ENCODE results near the gene ACVR1B.

The ACVR1B gene

DNA sequence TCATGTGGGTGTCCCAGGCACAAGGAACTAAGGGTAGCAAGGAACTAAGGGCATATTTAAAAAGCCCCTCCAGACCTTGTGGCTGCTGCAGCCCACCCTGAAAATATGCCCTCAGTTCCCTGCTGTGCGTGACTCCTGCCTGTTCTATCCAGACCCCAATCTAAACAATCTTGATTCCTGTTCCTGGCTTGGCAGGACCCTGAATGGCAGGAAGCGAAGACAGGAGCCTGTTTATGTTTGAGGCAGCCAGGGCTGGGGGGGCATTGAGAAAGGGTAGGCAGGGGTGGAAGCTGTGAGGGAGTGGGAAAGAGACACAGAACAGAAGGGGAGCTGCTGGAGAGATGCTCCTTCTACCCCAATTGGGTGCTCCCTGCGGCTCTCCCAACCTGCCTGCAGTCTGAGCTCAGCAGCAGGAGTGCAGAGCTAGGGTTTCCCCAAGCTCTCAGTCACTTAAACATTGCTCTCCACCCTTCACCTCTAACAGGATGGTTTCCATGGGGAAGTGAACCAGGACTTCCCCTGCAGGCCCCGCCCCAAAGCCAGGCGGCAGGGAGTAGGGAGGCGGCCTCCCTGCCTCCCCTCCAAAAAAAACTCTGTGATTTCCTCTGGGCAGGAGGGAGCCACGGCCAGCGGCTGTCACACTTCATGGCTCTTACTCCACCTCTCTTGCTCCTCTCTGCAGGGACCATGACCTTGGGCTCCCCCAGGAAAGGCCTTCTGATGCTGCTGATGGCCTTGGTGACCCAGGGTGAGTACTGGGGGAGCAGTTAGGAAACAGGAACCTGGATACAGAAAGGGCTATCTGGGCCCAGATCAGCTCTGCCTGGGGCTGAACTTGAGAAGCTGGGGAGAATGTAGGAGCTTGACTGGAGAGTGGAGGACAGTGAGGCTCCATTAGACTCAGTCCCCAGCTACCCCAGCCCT, 39.4 kb upstream of the ACVR1B start:
- H3K4me1 Mint-ChIP-seq: no peaks in the 10 kb centered on the region
- H3K4me3 Mint-ChIP-seq: no peak overlapping the region
- H3K9me3 Mint-ChIP-seq: no peaks in the 10 kb centered on the region
- H3K36me3 Mint-ChIP-seq (ENCODE audit: insufficient read depth): no peaks in the 10 kb centered on the region
- H3K27me3 Mint-ChIP-seq: peaks cover 70% of the 10 kb centered on the region
- ATAC-seq (replicated peaks; ENCODE audit: extremely low read depth, poor library complexity, severe bottlenecking): no peak
- DNase-seq (ENCODE audit: low spot score in 2 of 2): no peak
- no peak overlapping the region for H3K27ac Mint-ChIP-seq (ENCODE audit: low read depth)

DNA sequence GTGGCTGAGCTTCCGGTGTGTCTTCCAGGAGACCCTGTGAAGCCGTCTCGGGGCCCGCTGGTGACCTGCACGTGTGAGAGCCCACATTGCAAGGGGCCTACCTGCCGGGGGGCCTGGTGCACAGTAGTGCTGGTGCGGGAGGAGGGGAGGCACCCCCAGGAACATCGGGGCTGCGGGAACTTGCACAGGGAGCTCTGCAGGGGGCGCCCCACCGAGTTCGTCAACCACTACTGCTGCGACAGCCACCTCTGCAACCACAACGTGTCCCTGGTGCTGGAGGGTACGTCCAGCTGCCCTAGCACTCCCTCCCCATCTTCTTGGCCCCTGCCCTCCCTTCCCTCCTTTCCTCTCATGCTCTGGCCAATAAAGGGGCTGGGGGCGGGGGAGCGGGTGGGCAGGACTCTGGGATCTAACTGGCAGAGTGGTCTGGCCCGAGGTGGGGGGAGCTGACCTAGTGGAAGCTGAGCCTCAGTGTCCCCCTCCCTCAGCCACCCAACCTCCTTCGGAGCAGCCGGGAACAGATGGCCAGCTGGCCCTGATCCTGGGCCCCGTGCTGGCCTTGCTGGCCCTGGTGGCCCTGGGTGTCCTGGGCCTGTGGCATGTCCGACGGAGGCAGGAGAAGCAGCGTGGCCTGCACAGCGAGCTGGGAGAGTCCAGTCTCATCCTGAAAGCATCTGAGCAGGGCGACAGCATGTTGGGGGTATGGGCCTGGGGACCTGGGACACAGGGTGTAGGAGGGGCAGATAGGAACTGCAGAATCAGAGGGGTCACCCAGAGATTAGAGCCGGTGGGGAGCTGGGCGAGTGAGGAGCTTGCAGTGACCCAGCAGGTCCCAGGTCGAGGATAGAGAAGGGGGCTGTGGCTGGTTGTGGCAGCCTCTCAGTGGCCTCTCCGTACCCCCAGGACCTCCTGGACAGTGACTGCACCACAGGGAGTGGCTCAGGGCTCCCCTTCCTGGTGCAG, 38.1 kb upstream of the ACVR1B start:
- H3K36me3 Mint-ChIP-seq (ENCODE audit: insufficient read depth): no peaks in the 10 kb centered on the region
- ATAC-seq (replicated peaks; ENCODE audit: extremely low read depth, poor library complexity, severe bottlenecking) (no peak), DNase-seq (ENCODE audit: low spot score in 2 of 2) (no peak)
- peaks cover 63% of the 10 kb centered on the region for H3K27me3 Mint-ChIP-seq
- H3K9me3 Mint-ChIP-seq: no peaks in the 10 kb centered on the region
- H3K27ac Mint-ChIP-seq (ENCODE audit: low read depth): no peak overlapping the region
- no peak overlapping the region for H3K4me3 Mint-ChIP-seq
- no peaks in the 10 kb centered on the region for H3K4me1 Mint-ChIP-seq

DNA sequence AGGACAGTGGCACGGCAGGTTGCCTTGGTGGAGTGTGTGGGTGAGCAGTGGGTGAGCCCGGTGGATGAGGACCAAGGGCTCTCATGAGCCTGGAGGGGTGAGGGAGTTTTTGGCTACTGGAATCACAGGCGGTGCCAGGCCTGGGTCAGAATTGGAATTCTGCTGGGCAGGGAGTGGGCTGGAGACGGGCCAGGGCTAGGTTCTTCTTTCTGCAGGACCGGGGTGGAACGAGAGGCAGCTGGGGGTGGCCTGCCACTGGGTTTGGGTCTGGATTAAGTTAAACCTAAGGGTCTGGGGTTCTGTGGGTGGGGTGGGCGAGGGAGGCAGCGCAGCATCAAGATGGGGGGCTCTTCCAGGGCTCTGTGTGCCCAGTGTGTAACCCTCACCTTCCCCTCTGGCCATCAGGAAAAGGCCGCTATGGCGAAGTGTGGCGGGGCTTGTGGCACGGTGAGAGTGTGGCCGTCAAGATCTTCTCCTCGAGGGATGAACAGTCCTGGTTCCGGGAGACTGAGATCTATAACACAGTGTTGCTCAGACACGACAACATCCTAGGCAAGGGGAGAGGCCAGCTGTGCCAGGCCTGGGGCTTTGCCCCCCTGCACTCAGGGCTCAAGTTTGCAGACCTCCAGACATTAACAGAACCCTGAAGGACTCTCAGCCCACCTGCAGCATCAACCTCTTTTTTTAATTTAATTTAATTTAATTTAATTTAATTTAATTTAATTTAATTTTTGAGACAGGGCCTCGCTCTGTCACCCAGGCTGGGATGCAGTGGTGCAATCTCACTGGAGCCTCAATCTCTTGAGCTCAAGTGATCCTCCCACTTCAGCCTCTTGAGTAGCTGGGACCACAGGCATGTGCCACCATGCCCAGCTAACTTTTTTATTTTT, 37.2 kb upstream of the ACVR1B start:
- Mint-ChIP-seq H3K27me3 (peaks cover 54% of the 10 kb centered on the region), H3K9me3 (no peaks in the 10 kb centered on the region), H3K27ac (ENCODE audit: low read depth) (no peak overlapping the region), H3K4me1 (no peaks in the 10 kb centered on the region), H3K36me3 (ENCODE audit: insufficient read depth) (peaks cover under 1% of the 10 kb centered on the region), H3K4me3 (no peak overlapping the region)
- no peak for DNase-seq (ENCODE audit: low spot score in 2 of 2)
- ATAC-seq (replicated peaks; ENCODE audit: extremely low read depth, poor library complexity, severe bottlenecking): no peak

DNA sequence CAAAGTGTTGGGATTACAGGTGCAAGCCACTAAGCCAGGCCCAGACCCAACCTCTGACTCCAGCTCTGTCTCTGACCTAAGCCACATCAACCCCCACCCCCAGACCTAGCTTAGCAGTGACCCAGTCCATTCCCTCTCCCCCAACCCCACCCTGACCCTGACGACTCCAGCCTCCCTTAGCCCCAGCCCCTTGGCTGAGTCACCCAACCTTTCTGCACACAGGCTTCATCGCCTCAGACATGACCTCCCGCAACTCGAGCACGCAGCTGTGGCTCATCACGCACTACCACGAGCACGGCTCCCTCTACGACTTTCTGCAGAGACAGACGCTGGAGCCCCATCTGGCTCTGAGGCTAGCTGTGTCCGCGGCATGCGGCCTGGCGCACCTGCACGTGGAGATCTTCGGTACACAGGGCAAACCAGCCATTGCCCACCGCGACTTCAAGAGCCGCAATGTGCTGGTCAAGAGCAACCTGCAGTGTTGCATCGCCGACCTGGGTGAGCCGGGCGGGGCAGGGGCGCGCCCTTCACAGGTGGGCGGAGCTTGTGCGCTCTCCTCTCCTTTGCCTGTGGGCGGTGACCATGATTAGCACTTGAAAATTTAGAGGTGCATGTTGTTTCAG, 36.4 kb upstream of the ACVR1B start:
- Mint-ChIP-seq H3K4me3 (no peak overlapping the region), H3K9me3 (no peaks in the 10 kb centered on the region), H3K27me3 (peaks cover 45% of the 10 kb centered on the region), H3K36me3 (ENCODE audit: insufficient read depth) (peaks cover 1% of the 10 kb centered on the region), H3K4me1 (no peaks in the 10 kb centered on the region), H3K27ac (ENCODE audit: low read depth) (no peak overlapping the region)
- ATAC-seq (replicated peaks; ENCODE audit: extremely low read depth, poor library complexity, severe bottlenecking): no peak
- no peak for DNase-seq (ENCODE audit: low spot score in 2 of 2)

DNA sequence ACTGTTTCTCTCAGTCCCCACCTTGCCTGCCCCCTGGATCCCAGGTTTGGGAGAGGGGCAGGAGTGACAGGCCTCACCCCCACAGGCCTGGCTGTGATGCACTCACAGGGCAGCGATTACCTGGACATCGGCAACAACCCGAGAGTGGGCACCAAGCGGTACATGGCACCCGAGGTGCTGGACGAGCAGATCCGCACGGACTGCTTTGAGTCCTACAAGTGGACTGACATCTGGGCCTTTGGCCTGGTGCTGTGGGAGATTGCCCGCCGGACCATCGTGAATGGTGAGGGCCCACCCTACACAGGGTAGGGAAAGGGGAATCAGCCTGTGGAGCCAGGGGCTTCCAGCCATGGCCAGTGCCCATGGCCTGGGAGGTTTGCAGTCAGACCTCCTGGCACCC, 35.5 kb upstream of the ACVR1B start:
- Mint-ChIP-seq H3K4me3 (no peak overlapping the region), H3K27me3 (peaks cover 38% of the 10 kb centered on the region), H3K36me3 (ENCODE audit: insufficient read depth) (peaks cover 1% of the 10 kb centered on the region), H3K4me1 (no peaks in the 10 kb centered on the region), H3K9me3 (no peaks in the 10 kb centered on the region), H3K27ac (ENCODE audit: low read depth) (no peak overlapping the region)
- DNase-seq (ENCODE audit: low spot score in 2 of 2) (no peak), ATAC-seq (replicated peaks; ENCODE audit: extremely low read depth, poor library complexity, severe bottlenecking) (no peak)

DNA sequence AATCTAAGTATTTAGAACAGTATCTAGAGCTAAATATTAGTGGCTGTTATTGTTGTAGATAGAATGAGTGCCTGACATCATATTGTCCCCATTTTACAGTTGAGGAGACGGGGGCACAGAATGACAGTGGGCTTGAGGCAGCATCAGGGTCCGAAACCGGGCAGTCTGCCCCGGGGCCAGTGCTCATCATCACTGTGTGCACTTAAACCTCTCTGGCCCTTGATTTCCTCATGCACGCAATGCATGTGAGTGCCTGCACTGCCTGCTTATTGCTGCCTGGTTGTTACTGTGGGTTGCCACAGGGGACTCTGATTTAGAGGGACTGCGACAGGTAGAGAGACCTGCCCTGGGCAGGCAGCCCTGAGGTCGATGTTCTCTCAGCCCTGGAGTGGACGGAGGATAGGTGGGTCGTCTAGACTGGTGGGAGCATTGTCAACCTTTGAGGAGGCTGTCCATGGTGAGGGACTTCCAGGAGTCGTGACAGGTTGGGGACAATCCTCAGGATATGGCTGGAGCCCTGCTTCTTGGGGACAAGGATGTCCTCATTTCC, 34.4 kb upstream of the ACVR1B start:
- H3K4me3 Mint-ChIP-seq: no peak overlapping the region
- no peaks in the 10 kb centered on the region for H3K4me1 Mint-ChIP-seq
- ATAC-seq (replicated peaks; ENCODE audit: extremely low read depth, poor library complexity, severe bottlenecking) (no peak), DNase-seq (ENCODE audit: low spot score in 2 of 2) (no peak)
- H3K36me3 Mint-ChIP-seq (ENCODE audit: insufficient read depth): peaks cover 1% of the 10 kb centered on the region
- peaks cover 26% of the 10 kb centered on the region for H3K27me3 Mint-ChIP-seq
- no peaks in the 10 kb centered on the region for H3K9me3 Mint-ChIP-seq
- H3K27ac Mint-ChIP-seq (ENCODE audit: low read depth): no peak overlapping the region

DNA sequence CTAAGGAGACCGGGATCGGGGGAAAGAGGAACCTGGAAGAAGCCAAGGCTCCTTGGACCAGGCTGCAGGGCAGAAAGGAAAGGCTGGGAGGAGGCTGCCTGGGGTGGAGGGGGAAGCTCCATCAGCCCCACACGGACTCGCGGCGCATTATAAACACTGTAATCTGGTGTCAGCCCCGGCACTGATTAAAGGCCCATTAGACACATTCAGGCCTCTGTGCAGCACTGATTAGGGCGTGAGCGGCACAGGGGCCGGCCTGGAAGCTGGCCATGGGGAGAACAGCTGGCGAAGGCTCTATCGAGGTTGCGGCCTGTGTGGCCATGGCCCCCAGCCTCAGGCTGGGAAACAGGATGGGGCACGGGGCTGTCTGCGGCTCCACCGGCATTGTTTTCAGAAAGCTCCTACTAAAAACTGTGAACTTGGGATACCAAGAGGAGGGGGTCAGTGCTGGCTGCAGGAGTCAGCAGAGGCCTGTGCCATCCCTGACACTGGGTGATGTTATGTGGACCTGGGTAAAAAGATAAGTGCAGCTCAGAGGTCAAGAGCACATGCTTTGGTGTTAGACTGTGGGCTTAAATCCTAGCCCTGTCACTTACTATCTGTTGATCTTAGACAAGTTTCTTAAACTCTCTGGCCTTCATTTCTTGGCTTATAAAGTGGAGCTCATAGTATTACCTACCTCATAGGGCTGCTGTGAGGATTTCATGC, 33.6 kb upstream of the ACVR1B start:
- Mint-ChIP-seq H3K4me1 (no peaks in the 10 kb centered on the region), H3K9me3 (no peaks in the 10 kb centered on the region), H3K27ac (ENCODE audit: low read depth) (no peak overlapping the region), H3K36me3 (ENCODE audit: insufficient read depth) (peaks cover 1% of the 10 kb centered on the region), H3K4me3 (no peak overlapping the region), H3K27me3 (peaks cover 18% of the 10 kb centered on the region)
- DNase-seq (ENCODE audit: low spot score in 2 of 2): no peak
- ATAC-seq (replicated peaks; ENCODE audit: extremely low read depth, poor library complexity, severe bottlenecking): no peak

DNA sequence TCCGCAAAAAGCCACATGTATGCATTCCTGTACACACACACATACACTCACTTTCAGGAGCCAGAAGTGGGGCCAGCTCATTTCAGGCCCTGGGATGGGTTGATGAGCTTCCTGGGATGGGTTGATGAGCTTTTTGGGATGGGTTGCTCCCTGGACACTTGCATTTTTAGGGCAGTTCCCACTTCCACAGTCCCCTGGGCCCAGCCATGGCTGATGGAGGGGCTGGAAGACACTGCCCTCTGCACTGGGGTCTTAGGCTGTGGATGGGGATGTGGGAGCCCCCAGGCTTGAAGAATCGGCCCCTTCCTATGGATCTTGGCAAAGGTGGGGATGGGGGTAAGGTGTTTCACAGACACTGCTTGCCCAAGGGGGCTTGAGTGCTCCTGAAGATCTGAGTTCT, 31.5 kb upstream of the ACVR1B start:
- no peak for ATAC-seq (replicated peaks; ENCODE audit: extremely low read depth, poor library complexity, severe bottlenecking)
- Mint-ChIP-seq H3K9me3 (no peaks in the 10 kb centered on the region), H3K4me3 (no peak overlapping the region), H3K27me3 (peaks cover 5% of the 10 kb centered on the region), H3K4me1 (peaks cover 7% of the 10 kb centered on the region), H3K36me3 (ENCODE audit: insufficient read depth) (peaks cover 1% of the 10 kb centered on the region), H3K27ac (ENCODE audit: low read depth) (no peak overlapping the region)
- DNase-seq (ENCODE audit: low spot score in 2 of 2): no peak

DNA sequence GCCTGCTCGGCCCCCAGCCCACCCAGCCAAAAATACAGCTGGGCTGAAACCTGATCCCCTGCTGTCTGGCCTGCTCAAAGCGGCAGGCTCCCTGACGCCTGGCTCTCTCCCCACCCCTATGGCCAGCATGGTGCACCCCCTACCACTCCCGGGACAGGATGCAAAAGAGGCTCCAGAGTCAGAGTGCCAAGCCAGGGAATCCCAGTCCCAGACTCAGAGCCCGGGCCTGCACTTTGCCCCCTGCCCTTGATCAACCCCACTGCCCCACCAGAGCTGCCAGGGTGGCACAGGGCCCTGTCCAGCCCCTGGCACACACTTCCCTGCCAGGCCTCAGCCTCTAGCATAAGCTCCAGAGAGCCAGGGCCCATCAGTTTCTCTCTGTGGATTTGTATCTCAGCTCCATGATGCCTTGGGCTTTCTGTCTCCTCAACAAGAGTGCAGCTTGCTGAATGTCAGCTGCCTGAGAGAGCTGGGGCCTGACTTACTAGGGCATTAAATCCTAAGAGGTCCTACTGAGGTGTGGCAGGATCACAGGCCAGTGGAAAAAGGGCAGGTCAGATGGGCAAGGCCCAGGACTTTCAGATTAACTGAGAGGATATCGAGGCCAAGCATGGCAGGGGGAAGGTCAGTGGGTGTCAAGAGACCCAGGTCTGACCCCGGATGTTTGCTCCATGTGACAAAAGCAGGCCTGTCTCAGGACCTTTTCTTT, 30.3 kb upstream of the ACVR1B start:
- Mint-ChIP-seq H3K36me3 (ENCODE audit: insufficient read depth) (peaks cover 1% of the 10 kb centered on the region), H3K27ac (ENCODE audit: low read depth) (no peak overlapping the region), H3K27me3 (no peaks in the 10 kb centered on the region), H3K9me3 (no peaks in the 10 kb centered on the region), H3K4me3 (no peak overlapping the region), H3K4me1 (peaks cover 7% of the 10 kb centered on the region)
- ATAC-seq (replicated peaks; ENCODE audit: extremely low read depth, poor library complexity, severe bottlenecking) (no peak), DNase-seq (ENCODE audit: low spot score in 2 of 2) (no peak)

DNA sequence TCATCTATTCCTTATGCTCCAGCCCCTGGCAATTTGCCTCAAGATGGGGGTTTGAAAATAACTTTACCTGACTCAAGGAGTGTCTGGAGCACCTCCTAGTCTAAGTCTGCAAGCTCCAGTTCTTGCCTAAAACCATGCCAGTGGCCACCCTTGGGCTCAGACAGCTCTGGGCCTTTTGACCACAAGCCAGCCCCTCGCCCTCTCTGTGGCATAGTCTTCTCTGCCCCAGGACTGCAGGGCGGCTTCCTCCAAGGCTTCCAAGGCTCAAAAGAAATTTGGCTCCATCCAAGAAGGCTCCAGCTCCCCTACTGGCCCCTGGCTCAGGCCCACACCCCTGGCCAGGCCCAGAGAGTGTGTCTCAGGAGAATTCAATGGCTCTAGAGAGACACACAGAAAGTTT, 29.4 kb upstream of the ACVR1B start:
- Mint-ChIP-seq H3K27ac (ENCODE audit: low read depth) (no peak overlapping the region), H3K4me3 (no peak overlapping the region)

More for the DNA sequence above, 29.4 kb upstream of the ACVR1B start:
- ATAC-seq (replicated peaks; ENCODE audit: extremely low read depth, poor library complexity, severe bottlenecking) (no peak), DNase-seq (ENCODE audit: low spot score in 2 of 2) (no peak)
- peaks cover 7% of the 10 kb centered on the region for H3K4me1 Mint-ChIP-seq
- H3K36me3 Mint-ChIP-seq (ENCODE audit: insufficient read depth): peaks cover 1% of the 10 kb centered on the region
- H3K27me3 Mint-ChIP-seq: no peaks in the 10 kb centered on the region
- no peaks in the 10 kb centered on the region for H3K9me3 Mint-ChIP-seq
